ENCODE data around the gene GPR62.

Gene GPR62

GRCh38 chr3:51994530-51994929 is 39.3 kb downstream of the GPR62 start:
- no peak for DNase-seq (ENCODE audit: low read depth)

- DNase-seq (ENCODE audit: low read depth), result peak; percentile 86
Measured at GRCh38 chr3:51995346-51996163, 40.4 kb downstream of the GPR62 start, which contains the start of gene RPL29. TSS of gene RPL29 (minus strand) at chr3:51995895. CDS start at chr3:51995461, 434 bp downstream.

GRCh38 chr3:51997172-51997571 is 42.0 kb downstream of the GPR62 start:
- DNase-seq (ENCODE audit: low read depth), result no peak

- DNase-seq (ENCODE audit: low read depth), result no peak
Measured at GRCh38 chr3:51997935-51998596, 42.9 kb downstream of the GPR62 start.

GRCh38 chr3:51998774-51999173 is 43.6 kb downstream of the GPR62 start:
- DNase-seq (ENCODE audit: low read depth), result no peak

- no peak for DNase-seq (ENCODE audit: low read depth)
Measured at GRCh38 chr3:51999846-52000245, 44.7 kb downstream of the GPR62 start.

- DNase-seq (ENCODE audit: low read depth), result peak; percentile 63
Measured at GRCh38 chr3:52001443-52001974, 46.3 kb downstream of the GPR62 start.

- DNase-seq (ENCODE audit: low read depth), result no peak
Measured at GRCh38 chr3:52002748-52003147, 47.6 kb downstream of the GPR62 start.

GRCh38 chr3:52004163-52004787 is 49.1 kb downstream of the GPR62 start:
- no peak for DNase-seq (ENCODE audit: low read depth)

GRCh38 chr3:52004906-52005395 is 49.8 kb downstream of the GPR62 start:
- no peak for DNase-seq (ENCODE audit: low read depth)

GRCh38 chr3:52005571-52005986 is 50.4 kb downstream of the GPR62 start:
- no peak for DNase-seq (ENCODE audit: low read depth)

GRCh38 chr3:52006017-52006819 is 51.0 kb downstream of the GPR62 start:
- DNase-seq (ENCODE audit: low read depth), result no peak

GRCh38 chr3:52006820-52007133 is 51.6 kb downstream of the GPR62 start:
- no peak for DNase-seq (ENCODE audit: low read depth)

Measured in HS-27A (cell line).